Measurements from ENCODE around the gene KCNK17. TPM values are rescaled to one million over a fixed set of nuclear protein-coding genes. Genes with fewer than 3 reads are reported as not detected.
A peak's percentile ranks its signal among the peaks of the same experiment; 100 is the strongest.

Gene KCNK17
- total and polyA plus RNA-seq, 4 experiments from 2014 or later = not detected

DNA sequence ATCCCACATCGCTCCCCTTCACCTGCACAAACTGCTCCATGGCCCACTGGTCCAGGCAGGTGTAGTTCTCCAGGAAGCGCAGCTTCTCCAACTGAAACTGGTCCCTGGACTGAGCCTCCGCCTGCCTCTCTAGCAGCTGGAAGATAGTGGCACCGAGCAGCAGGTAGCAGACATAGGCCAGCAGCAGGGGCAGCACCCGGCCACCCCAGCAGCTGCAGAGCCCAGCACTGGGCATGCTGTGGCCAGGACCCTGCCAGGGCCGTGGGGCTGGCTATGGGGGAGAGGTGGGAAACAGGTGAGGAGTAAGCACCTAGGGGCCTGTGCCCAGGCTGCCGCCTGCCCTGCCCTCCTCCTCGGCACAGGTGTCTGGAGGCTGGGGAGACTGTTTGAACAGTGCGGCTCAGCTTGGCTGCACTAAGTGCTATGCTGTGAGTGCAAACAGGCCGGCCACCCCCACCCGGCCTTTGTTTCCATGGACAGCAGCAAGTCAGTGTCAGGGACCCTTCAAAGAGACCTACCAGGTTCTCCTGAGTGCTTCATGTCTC, 8.2 kb upstream of the KCNK17 start, which contains the start of gene KCNK16:
Gene KCNK16, minus strand, starts transcription at position 397 of the 545 bp plus-strand sequence. Its CDS starts 162 bp downstream, at position 235.
- CTCF ChIA-PET (ENCODE audit: partially characterized antibody) = interaction anchor here (0.6 to 1.0 kb wide), 2 partner anchors 15 to 17 kb away, joined by 3 to 4 read pairs; no protein-coding TSS in a partner anchor
- H3K4me1 ChIP-seq (ENCODE audit: insufficient read depth, low read length) = no peaks in the 10 kb centered on the region
- intact Hi-C loops (cut with micrococcal nuclease) = no loop called here
- Mint-ChIP-seq H3K36me3 (no peaks in the 10 kb centered on the region), H3K4me3 (no peak within 1 kb of the TSS), H3K27ac (peak within 1 kb of the TSS in 1 of 7 donors; percentile 59), H3K9me3 (no peaks in the 10 kb centered on the region), H3K27me3 (peaks cover 14 to 17% of the 10 kb centered on the region in 2 donors), H3K4me1 (no peaks in the 10 kb centered on the region)
- DNase-seq = no peak
- no peaks in the 10 kb centered on the region for H3K36me3 ChIP-seq (ENCODE audit: insufficient read depth, low read length)
- POLR2A ChIA-PET (ENCODE audit: partially characterized antibody) = no interaction called here
- H3K4me3 ChIP-seq (ENCODE audit: low read length in 2 of 2) = no peak within 1 kb of the TSS
- H3K27ac ChIP-seq (ENCODE audit: low read depth, low read length) = no peak within 1 kb of the TSS
- no peaks in the 10 kb centered on the region for H3K27me3 ChIP-seq (ENCODE audit: insufficient read depth, low read length)
- no peaks in the 10 kb centered on the region for H3K9me3 ChIP-seq (ENCODE audit: control insufficient read depth in 1 of 2, low read length in 2 of 2)

DNA sequence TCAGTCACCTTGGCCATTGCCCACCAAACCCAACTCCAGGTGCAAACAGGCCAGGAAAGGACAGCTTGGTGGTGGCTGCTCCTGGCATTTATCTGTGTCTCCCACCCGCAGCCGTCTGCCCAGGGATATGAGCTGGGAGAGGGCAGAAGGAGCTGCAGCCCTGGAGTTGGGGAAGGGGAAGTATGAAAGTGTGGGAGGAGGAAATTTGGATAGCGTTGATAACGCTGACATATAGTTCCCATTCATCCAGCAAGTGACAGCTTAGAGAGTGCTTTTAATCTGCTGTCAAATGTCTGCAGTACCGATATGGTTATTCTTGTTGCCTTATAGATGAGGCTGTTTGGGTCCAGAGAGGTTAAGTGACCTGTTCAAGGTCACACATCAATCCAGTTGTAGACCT, 7.5 kb upstream of the KCNK17 start:
- POLR2A ChIA-PET (ENCODE audit: partially characterized antibody) = no interaction called here
- Histone ChIP-seq H3K4me3 (ENCODE audit: low read length in 2 of 2) (no peak overlapping the region), H3K36me3 (ENCODE audit: insufficient read depth, low read length) (no peaks in the 10 kb centered on the region), H3K27me3 (ENCODE audit: insufficient read depth, low read length) (no peaks in the 10 kb centered on the region), H3K9me3 (ENCODE audit: control insufficient read depth in 1 of 2, low read length in 2 of 2) (no peaks in the 10 kb centered on the region), H3K4me1 (ENCODE audit: insufficient read depth, low read length) (no peaks in the 10 kb centered on the region), H3K27ac (ENCODE audit: low read depth, low read length) (no peak overlapping the region)
- Mint-ChIP-seq H3K27me3 (peaks cover 15 to 18% of the 10 kb centered on the region in 2 donors), H3K4me1 (no peaks in the 10 kb centered on the region), H3K36me3 (no peaks in the 10 kb centered on the region), H3K4me3 (no peak overlapping the region), H3K27ac (no peak overlapping the region), H3K9me3 (no peaks in the 10 kb centered on the region)
- CTCF ChIA-PET (ENCODE audit: partially characterized antibody) = interaction anchor here (0.6 to 1.0 kb wide), 2 partner anchors 15 to 17 kb away, joined by 3 to 4 read pairs; no protein-coding TSS in a partner anchor
- intact Hi-C loops (cut with micrococcal nuclease) = no loop called here
- no peak for DNase-seq

GRCh38 chr6:39320363-39320984, 6.3 kb upstream of the KCNK17 start:
- Mint-ChIP-seq H3K27me3 (peaks cover 14 to 26% of the 10 kb centered on the region in 2 donors), H3K36me3 (no peaks in the 10 kb centered on the region), H3K4me1 (no peaks in the 10 kb centered on the region), H3K4me3 (no peak overlapping the region), H3K27ac (no peak overlapping the region), H3K9me3 (no peaks in the 10 kb centered on the region)
- H3K27me3 ChIP-seq (ENCODE audit: insufficient read depth, low read length) = no peaks in the 10 kb centered on the region
- no peak overlapping the region for H3K4me3 ChIP-seq (ENCODE audit: low read length in 2 of 2)
- ChIA-PET CTCF (ENCODE audit: partially characterized antibody) (interaction anchor here (0.7 to 1.0 kb wide), 2 partner anchors 11 to 448 kb away, joined by 3 read pairs; no protein-coding TSS in a partner anchor), POLR2A (ENCODE audit: partially characterized antibody) (no interaction called here)
- no peak overlapping the region for H3K27ac ChIP-seq (ENCODE audit: low read depth, low read length)
- intact Hi-C loops (cut with micrococcal nuclease) = no loop called here
- no peaks in the 10 kb centered on the region for H3K36me3 ChIP-seq (ENCODE audit: insufficient read depth, low read length)
- H3K4me1 ChIP-seq (ENCODE audit: insufficient read depth, low read length) = no peaks in the 10 kb centered on the region
- no peak for DNase-seq
- H3K9me3 ChIP-seq (ENCODE audit: control insufficient read depth in 1 of 2, low read length in 2 of 2) = no peaks in the 10 kb centered on the region

- H3K27me3 ChIP-seq (ENCODE audit: insufficient read depth, low read length) = no peaks in the 10 kb centered on the region
- H3K4me3 Mint-ChIP-seq = no peak overlapping the region
- peaks cover 15 to 26% of the 10 kb centered on the region in 2 donors for H3K27me3 Mint-ChIP-seq
- no peaks in the 10 kb centered on the region for H3K4me1 Mint-ChIP-seq
- H3K4me3 ChIP-seq (ENCODE audit: low read length in 2 of 2) = no peak overlapping the region
- ChIA-PET CTCF (ENCODE audit: partially characterized antibody) (interaction anchor here (1.4 kb wide), 1 partner anchor 10 kb away, joined by 5 read pairs; no protein-coding TSS in a partner anchor), POLR2A (ENCODE audit: partially characterized antibody) (no interaction called here)
- no peak overlapping the region for H3K27ac Mint-ChIP-seq
- no peak for DNase-seq
- H3K9me3 ChIP-seq (ENCODE audit: control insufficient read depth in 1 of 2, low read length in 2 of 2) = no peaks in the 10 kb centered on the region
- H3K36me3 ChIP-seq (ENCODE audit: insufficient read depth, low read length) = no peaks in the 10 kb centered on the region
- no peaks in the 10 kb centered on the region for H3K9me3 Mint-ChIP-seq
- no peak overlapping the region for H3K27ac ChIP-seq (ENCODE audit: low read depth, low read length)
- H3K36me3 Mint-ChIP-seq = no peaks in the 10 kb centered on the region
- no peaks in the 10 kb centered on the region for H3K4me1 ChIP-seq (ENCODE audit: insufficient read depth, low read length)
- intact Hi-C loops (cut with micrococcal nuclease) = no loop called here
Measured at GRCh38 chr6:39319621-39320362, 5.6 kb upstream of the KCNK17 start.

GRCh38 chr6:39317256-39317655, 3.0 kb upstream of the KCNK17 start:
- H3K9me3 Mint-ChIP-seq = no peaks in the 10 kb centered on the region
- H3K4me3 ChIP-seq (ENCODE audit: low read length in 2 of 2) = no peak overlapping the region
- no peaks in the 10 kb centered on the region for H3K4me1 Mint-ChIP-seq
- ChIA-PET POLR2A (ENCODE audit: partially characterized antibody) (no interaction called here), CTCF (ENCODE audit: partially characterized antibody) (no interaction called here)
- H3K27ac Mint-ChIP-seq = no peak overlapping the region
- no peaks in the 10 kb centered on the region for H3K36me3 Mint-ChIP-seq
- peaks cover 11% of the 10 kb centered on the region for H3K27me3 ChIP-seq (ENCODE audit: insufficient read depth, low read length)
- H3K4me1 ChIP-seq (ENCODE audit: insufficient read depth, low read length) = no peaks in the 10 kb centered on the region
- DNase-seq = no peak
- peaks cover 20 to 22% of the 10 kb centered on the region in 2 donors for H3K27me3 Mint-ChIP-seq
- intact Hi-C loops (cut with micrococcal nuclease) = no loop called here
- H3K27ac ChIP-seq (ENCODE audit: low read depth, low read length) = no peak overlapping the region
- H3K9me3 ChIP-seq (ENCODE audit: control insufficient read depth in 1 of 2, low read length in 2 of 2) = no peaks in the 10 kb centered on the region
- no peaks in the 10 kb centered on the region for H3K36me3 ChIP-seq (ENCODE audit: insufficient read depth, low read length)
- H3K4me3 Mint-ChIP-seq = no peak overlapping the region

DNA sequence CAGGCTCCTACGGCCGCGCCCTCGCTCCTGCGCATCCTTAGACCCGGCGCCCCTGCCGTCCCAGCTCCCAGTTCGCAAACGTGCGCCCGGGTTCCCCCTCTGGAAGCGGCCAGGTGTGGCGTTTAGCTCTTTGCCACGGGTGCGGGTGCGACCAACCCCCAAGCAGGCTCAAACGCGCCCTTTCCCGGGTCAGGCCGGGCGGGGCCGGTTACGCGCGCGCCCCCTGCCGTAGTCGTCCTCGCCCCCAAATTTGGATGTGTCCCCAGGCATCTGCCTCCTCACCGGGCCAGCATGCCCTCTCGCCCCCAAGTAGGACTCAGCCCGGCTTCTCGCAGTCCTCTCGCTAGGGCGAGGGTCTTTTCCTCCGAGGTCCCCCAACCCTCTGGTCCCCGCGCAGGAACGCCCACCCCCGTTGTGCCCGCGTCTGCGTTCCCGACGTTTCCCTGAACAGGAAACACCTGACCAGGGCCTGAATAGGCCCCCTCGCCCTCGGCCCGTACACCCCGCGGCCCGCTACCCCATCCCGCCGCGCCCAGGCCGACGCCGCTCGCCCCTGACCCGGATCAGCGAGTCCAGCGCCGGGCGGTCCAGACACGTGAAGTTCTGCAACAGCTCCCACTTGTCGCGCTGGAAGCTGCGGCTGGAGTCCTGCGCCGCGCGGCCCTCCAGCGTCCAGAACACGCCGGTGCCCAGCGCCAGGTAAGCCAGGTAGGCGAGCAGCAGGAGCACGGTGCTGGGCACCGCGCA, 520 bp downstream of the KCNK17 start:
- H3K27me3 Mint-ChIP-seq = peaks cover 26 to 39% of the 10 kb centered on the region in 2 donors
- H3K27ac Mint-ChIP-seq = no peak overlapping the region
- Histone ChIP-seq H3K27ac (ENCODE audit: low read depth, low read length) (no peak overlapping the region), H3K4me1 (ENCODE audit: insufficient read depth, low read length) (no peaks in the 10 kb centered on the region), H3K4me3 (ENCODE audit: low read length in 2 of 2) (no peak overlapping the region), H3K27me3 (ENCODE audit: insufficient read depth, low read length) (peaks cover 14% of the 10 kb centered on the region), H3K36me3 (ENCODE audit: insufficient read depth, low read length) (no peaks in the 10 kb centered on the region), H3K9me3 (ENCODE audit: control insufficient read depth in 1 of 2, low read length in 2 of 2) (no peaks in the 10 kb centered on the region)
- no peaks in the 10 kb centered on the region for H3K9me3 Mint-ChIP-seq
- H3K4me1 Mint-ChIP-seq = peaks cover 0 to 13% (median 2%) of the 10 kb centered on the region in 4 donors
- intact Hi-C loops (cut with micrococcal nuclease) = no loop called here
- no peaks in the 10 kb centered on the region for H3K36me3 Mint-ChIP-seq
- no peak for DNase-seq
- POLR2A ChIA-PET (ENCODE audit: partially characterized antibody) = no interaction called here
- CTCF ChIA-PET (ENCODE audit: partially characterized antibody) = interaction anchor here (1.0 to 1.9 kb wide), 3 partner anchors 8 to 154 kb away, joined by 3 to 6 read pairs (median 6); no protein-coding TSS in a partner anchor
- H3K4me3 Mint-ChIP-seq = peak overlapping the region in 2 of 8 donors; percentile 10 to 47

Measured in CD4-positive, alpha-beta memory T cell (primary cell).